Activated CD4-positive, alpha-beta T cell treated with anti-CD3 and anti-CD28 coated beads, Interleukin-10, Interleukin-2, amounts not matched to agents 100 ng/mL and 50 ng/mL, durations not matched to agents 16 hours and 8 hours (primary cell): ENCODE results near the gene ITIH5.

ENCODE experiments used
- DNase-seq: peaks from one replicate; pipeline ENCODE4 v3.0.0-alpha.2; 2020

Gene ITIH5

DNA sequence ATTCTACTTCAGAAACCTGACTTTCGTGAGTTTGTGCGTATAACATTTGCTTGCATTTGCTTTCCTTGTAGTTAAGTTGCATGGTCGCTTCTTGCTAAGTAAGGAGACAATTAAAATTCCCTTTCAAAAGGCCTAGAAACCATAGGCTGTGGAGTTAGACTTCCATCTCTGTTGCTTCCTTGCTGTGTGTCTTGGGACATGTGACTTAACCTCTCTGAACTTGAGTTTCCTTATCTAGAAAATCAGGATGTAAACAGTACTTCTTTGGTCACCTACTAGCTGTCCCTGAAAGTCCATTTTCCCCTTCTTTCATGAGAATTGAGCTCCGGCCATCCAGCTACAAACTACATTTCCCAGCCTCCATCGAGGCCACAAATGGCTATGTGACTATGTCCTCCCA, 89.2 kb downstream of the ITIH5 start:
- no peak for DNase-seq

DNA sequence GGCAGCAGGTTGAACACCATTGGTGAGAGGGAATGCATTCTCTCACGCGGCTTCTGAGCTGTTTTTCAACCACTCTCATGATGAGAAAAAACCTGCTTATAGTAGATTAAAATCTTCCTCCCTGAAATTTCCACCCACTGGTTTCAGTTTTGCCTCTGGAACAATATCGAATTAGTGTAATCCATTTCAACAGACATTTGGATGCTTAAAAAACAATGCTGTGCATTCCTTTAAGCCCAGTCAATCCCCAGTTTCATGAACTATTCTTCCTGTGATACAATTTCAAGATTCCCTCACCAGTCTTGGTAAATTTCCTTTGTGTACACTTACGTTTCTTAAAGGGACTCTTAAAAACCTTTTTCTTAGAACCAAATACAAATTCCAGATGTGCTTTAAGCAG, 89.6 kb downstream of the ITIH5 start:
- no peak for DNase-seq

DNA sequence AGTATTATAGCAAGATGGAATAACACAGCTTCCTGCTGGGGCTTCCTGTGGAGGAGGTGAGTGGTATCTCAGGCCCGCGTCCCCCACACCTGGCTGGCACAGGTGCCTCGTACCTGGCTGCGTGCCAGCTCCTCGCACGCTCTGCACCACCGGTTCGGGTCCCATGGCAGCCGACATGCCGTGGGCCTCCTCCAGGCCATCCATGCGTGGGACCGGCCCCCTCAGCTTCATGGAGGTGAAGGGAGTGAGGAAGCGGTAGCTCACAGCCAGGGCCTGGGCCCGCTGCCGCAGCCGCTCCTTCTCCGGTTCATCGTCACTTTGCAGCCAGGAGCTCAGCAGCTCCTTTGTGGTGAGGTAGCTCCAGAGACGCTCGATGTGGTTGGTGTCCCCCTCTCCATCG, 90.4 kb downstream of the ITIH5 start:
- no peak for DNase-seq

DNA sequence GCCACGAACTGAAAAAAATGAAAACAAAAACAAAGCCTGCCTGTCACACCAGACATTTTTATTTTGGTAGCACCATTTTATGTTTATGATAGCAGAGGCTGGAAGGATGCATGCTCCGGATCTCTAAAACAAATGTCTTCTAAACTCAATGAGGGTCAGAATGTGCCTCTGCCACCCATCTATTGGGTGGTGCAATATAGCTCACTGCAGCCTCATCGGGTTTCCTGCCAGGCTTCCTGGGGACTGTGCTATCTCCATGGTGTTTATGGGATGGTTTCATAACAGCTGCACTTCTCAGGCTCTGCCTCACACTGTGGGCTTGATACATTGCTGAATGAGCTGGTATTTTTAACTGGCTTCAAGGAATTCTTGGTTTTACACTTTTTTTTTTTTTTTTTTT, 94.4 kb downstream of the ITIH5 start:
- no peak for DNase-seq

DNA sequence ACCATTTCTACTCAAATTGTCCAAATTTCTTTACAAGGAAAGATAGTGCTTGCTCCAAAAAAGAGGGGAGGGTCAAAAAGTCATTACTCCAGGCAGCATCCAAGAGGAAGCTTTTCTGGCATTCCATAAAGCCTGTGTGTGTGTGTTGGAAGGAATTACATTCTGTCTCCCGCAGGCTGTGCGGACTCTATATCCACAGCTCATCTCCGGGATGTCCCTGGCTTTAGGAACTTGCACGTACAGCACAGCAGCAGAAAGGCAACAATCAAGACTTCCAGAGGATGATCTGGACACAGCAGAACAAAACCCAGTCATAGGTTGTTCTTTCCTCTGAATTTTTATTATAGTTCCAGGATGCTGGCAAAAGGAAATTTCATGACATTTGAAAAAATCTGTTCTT, 94.8 kb downstream of the ITIH5 start:
- no peak for DNase-seq

DNA sequence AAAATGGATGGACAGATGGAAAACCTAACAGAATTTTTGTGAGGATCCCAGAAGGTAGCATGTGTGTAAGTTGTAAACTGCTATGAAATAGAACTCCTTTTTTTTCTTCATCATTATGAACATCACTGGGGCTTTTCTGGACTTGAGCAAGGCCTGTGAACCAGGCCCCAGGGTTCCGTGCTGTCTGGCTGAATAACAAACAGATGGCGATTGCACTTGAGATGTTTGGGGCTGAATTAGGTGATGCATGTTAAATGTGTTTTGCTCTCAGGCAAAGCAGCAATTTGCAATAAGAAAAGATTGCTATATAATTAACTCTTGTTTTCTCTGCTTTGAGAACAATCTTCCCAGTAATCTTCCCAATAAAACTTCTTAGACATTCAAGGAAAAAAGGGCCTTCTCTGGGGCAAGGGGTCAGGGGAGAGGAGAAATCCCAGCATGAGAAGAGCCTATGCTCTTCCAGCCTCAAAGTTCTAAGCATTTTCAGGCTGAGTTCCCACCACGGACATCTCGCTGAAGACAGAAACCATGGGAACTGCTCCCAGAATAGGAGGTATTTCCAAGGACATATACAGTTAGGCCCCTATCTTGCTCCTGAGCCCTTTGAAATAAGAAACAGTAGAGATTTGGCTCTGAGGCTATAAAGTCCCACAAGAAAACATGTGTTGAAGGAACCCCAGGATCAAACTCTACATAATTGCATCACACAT, 98.7 kb downstream of the ITIH5 start:
- DNase-seq = no peak

DNA sequence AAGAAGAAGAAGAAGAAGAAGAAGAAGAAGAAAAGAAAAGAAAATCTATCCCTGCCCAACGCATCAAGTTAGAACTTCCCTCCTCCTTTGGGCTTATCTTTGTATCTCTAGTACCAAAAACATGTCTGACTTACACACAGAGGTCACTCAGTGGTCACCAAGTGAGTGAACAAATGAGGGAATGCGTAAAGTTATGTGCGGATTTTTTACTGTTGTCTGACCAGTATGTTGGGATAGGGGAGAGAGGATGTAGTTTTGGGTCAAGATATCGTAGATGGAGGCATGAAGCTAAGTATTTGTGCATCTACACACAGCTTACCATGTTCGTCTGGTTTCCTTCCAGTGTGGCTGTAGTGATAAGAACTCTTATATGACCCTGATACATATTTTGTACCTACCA, 99.9 kb downstream of the ITIH5 start:
- DNase-seq = no peak

DNA sequence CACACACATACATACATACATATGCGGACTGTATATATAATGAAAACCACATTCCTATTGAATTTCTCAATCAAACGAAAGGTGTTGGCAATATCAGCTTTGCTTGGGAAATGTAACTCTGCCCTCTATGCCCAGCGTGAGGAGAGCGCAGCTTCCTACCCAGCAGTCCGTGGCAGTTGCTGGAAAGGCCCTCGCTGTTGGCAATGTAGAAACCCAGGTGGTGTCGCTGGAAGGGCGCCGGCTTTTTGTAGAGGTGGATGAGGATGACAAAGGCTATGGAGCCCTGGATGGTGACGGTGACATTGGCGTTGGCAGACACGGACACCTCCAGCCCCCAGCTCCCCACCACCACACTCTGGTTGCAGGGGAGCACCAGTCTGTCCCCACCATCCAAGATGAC, 100.9 kb downstream of the ITIH5 start:
- DNase-seq = no peak

DNA sequence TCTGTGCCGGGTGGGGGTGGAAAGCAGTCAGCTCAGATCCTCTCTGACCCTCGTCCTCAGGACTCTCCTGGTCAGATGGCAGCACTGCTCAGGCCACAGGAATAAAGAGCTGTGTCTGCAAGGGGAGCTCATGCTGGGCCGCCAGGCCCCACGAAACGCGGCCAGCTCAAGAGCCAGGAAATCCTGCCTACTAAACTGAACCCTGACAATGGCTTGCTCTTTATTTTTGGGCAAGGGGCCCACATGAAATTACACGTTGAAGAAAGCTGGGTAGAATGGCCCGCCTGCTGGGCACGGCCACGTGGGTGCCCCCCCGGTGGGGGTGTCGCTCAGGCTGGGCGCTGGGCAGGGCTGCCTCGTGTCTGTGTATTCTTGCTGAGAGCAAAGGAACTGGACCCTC, 103.0 kb downstream of the ITIH5 start:
- no peak for DNase-seq

DNA sequence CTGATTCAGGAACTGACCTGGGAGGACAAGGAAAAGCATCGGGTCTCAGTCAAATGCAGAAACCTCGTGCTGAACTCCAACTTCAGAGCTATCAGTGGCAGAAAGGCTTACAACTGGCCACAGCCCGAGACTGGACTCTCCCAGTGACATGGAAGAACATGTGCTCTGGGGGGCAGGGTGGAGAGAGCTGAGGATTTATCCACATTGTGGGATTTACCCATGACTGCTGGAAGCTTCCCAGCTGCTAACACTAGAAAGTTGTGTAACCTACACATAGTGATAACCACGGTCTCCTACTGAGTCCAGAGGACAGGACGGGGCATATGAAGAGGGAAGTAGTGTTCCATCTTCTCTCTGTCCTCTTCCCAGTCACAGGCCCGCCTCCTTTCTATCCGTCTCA, 103.4 kb downstream of the ITIH5 start:
- DNase-seq = no peak

DNA sequence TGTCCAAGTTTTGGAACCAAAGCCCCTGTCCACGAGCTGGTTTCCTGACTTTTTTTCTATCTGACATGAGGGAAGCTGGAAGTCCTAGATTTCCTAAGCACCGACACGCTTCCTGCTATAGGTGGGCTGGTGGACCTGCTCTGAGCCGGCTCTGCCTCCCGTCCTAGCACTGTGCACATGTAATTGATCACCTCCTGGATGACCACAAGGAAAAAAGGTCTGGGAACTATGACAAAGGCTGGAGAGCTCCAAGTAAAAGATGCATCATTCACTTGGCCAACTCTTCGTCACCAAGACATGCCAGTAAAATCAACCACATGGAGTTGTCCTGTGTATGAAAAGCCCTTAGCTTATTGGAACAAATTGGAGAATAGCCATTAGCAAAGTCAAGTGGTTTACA, 104.8 kb downstream of the ITIH5 start:
- DNase-seq = no peak

DNA sequence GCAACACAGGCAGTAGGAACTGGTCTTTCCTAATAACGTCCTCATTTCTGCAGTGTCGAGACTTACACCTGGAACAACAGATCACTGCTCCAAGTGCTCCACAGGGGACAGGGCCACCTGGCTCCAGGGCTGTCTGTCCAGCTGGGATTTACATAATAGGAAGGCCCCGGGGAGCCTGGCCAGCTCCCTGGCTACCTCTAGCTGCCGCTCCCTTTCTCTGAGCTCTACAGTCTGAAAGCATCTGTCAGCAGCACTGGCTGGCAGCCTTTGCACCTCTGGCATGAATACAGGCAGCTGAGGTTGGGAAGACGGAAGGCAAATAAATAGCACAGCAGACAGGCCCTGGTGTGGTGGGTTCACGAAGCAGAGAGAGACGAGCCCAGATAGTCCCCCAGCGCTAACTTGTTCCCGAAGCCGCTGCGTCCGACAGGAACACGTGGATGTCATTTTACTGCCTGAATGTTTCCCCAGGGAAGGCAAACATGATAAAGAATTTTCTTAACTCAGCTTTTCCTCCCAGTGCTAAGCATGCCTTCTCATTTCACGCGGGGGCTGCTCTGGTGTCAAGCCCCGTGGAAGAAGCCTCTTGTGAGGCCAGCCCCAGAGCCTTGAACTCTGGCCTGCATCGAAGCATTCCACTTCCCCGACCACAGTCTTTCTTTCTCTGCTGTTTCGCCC, 105.4 kb downstream of the ITIH5 start:
- DNase-seq = no peak

DNA sequence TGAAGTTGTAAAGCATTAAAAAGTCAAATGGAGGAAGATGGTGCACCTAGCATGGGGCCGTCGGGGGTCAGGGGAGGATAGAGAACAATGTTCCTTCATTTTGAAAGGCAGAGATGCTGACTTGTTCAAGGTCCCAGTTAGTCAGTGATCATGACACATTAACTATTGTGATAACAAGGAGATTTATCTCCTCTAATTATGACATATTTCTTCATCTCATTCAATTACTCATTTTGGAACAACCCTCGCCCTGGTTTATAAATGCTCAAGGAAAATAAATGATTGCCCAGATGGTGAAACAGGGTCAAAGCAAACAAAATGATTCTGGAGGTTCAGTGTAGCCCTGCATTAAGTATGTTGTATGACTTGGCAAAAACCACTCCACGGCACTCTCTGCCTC, 106.2 kb downstream of the ITIH5 start:
- DNase-seq = no peak

DNA sequence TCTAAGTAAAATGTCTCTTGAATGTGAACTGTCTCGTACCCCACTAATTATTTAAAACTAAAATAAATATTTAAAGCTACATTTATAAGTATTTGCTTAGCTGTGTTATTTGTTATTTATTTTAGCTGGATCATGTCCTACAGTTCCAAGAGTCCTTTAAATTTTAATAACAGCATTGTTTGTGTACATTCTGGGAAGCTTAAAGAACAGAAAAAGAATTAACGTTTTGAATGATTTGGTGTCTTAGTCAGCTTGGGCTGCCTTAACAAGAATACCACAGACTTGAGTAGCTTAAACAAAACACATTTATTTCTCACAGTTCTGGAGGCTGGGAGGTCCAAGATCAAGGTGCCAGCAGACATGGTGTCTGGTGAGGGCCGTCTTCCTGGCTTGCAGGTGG, 107.4 kb downstream of the ITIH5 start:
- DNase-seq = no peak

DNA sequence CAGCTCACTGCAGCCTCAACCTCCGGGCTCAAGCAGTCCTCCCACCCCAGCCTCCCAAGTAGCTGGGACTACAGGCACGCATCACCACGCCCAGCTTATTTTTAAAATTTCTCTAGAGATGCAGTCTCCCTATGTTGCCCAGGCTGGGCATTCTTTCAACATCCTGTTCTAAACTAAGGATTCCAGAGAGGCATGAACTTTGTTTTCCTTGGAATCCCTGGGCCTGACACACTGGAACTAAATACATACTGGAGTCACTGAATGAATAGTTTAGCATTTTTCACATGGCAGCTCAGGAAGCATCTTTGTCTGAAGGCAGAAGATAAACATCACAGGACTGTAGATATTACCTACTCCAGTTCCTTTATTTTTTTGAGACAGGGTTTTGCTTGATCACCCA, 108.7 kb downstream of the ITIH5 start:
- DNase-seq = no peak

DNA sequence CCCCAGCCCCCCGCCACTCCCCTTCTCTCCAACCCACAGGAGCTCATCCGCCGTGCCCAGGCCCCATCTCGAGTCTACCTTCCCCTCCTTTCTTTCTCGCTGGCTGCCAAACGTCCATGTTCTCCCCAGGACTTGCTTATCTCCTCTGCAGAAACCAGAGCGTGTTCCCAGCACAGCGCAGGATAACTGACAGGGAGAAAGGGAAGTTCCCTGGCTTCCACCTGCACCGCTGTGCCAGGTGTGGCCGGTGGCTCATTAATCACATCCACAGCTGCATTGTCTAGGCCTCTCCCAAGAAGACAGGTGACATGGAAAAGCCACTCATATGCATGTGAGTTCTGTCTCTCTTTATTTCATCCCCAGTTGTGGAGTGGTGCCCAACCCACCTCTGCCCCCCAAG, 113.2 kb downstream of the ITIH5 start:
- no peak for DNase-seq

DNA sequence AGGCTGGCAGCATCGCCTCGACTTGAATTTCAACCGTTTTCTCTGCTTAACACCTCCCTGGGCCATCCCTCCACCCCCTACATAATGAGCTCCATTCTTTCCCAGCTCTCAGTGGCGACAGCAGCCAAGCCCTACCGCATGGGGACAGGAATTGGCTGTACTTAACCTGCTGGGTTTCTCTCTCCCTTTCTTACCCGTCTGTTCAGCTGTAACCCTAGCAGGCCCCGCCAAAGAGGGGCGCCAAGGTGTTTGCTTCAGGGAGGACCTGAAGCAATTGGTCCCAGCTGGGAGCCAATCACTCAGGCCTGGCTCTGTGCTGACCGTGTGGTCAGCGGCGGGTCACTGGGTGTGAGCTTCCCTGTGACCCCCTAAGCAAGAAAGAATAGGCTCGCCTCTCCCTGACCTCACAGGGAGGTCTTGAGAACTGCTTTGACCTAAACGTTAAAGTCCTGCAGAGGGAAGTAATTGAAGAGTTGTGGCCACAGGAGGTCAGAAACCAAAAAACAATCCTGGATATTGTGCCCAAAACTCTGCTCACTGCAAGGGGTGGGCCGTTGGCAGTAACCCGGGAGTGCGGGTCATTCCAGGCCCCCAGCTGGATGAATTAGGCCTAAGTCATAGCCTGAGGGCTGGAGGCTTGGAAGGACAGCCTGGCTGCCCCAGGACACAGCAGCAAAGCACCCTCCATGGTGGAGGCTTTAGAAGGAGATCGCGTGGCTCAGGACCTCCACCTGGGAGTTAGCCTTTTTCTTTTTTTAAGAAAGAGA, 114.6 kb downstream of the ITIH5 start:
- DNase-seq = no peak

DNA sequence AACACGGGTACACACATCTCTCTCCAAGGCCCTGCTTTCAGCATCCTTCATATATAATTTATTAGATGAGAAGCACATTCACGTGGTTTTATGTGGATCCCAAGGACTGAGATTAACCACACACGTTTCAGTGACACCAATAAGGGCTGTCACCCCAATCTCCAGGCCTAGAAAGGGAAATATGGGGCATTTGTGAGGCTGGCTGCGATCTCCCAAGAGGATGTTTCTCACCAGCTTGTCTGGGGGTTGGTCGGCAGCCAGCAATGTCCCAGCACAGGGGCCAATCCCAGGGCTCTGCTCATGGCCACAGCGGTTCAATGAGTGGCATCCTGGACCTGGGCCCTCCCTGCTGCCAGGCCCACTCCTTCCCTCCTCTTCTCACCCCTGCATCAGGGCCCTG, 115.5 kb downstream of the ITIH5 start:
- DNase-seq = no peak

DNA sequence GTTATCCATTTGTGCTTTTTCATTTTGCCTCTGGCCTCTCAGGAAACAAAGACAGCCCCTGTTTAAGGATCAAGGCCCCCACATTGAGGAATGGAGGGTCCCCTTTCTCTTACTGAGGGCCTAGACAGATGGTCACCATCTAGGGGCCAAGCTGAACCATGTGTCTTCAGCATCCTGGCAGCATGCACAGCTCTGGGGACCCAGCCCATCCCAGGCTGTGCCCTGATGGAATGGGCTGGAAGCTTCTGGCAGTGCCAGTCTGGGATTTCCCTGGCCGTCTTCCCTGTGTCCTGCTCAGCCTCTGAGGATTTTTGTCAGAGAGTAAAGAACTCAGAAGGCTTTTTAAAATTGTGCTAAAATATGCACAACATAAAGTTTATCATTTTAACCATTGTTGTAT, 116.8 kb downstream of the ITIH5 start:
- no peak for DNase-seq

DNA sequence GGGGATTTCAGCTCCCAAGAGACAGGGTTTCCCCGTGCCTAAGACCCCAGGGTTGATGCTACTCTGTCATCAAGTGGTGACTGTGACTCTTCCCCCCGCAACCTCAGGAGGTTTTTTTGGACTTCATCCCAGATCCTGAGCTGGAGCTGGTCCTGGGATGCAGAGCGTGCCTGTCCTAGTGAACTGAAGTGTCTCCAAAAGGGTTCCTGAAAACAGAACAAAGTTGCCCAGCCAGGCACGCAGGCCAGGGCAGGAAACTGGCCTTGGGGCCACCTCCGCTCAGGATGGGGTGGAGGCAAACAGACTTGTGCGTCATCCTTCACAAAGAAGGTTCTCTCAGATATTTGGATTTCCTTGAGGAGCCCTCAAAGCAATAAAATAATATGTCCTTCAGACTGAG, 118.9 kb downstream of the ITIH5 start:
- no peak for DNase-seq

DNA sequence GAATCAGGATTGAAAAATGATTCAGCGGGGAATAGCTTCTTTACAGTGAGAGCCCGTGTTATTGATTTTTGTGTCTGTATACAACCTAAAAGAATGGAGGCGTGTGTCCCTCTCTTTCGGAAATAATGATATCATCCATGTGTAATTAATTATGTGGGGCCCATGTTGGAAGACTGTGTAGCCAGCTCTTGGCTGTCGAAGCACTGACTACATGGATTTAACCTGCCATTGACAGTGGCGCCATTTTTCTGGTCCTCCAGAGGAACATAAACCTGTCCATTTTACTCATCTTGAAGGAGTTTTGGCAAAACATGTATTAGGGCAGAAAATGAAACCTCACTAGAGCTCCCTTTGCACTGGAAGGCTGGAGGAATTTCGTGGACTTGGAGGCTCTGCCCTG, 119.6 kb downstream of the ITIH5 start:
- no peak for DNase-seq

DNA sequence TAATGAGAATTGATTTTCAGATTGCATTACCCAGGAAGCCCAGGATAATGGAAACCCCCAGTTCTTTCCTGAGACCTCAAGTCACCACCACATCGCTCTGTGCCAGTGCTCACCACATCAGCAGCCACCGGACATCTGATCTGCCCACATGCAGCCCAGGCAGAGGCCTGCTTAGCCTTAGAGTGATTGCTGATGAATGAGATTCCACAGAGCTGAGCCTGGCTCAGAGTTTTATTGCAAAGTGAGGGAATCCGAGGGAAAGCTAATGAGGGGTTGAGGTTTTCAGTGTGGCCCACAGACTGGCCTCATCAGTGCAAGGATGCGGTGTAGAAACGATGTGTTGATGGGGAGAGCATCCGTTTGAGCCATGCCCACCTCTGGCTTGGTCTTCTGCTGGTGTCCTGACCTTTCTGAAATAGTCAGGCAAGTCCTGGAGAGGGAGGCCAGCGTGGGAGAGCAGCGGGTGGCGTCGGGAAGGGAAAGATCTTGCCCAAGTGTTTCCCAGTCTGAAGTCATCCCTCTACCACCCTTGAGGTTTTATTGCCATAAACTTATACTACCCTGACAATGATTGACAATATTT, 120.3 kb downstream of the ITIH5 start:
- DNase-seq = no peak

DNA sequence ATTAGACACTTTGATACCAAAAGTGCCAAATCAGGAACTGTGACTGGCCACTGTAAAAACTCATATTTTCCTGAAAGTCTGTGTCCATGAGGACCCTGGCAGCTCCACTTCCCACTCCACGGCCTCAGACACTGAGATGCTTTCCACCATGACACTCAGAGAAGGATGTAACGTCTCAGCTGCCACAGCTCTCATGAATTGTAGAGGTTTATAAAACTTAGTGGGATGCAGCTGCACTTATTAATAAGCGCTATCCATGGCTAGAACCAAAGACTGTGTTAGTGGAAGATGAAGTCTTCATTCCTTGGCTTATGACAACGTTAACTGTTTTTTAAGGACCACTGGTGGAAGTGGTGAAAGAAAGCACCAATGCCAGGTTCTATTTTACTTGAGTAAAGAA, 121.0 kb downstream of the ITIH5 start:
- no peak for DNase-seq

DNA sequence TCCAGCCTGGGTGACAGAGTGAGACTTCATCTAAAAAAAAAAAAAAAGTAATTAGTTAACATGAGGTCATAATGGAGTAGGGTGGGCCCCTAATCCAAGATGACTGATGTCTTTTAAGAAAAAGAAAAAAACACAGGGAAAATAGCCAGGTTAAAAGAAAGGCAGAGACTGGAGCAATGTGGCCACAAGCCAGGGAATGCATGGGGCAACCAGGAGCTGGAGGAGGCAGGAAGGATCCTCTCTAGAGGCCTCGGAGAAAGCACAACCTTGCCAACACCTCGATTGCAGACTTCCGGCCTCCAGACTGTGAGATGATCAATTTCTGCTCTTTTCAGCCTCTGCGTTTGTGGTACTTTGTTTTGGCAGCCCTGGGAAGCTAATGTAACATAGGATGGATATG, 121.5 kb downstream of the ITIH5 start:
- DNase-seq = no peak
